Skeletal muscle tissue (tissue), 4 donors: ENCODE data around the gene CDKAL1. TPM values are rescaled to one million over a fixed set of nuclear protein-coding genes. Genes with fewer than 3 reads are reported as not detected.
"Not testable (repeated sequence)": the region's sequence is repeated elsewhere in the genome, so short reads cannot be mapped to it uniquely, and the experiment has no call there.

Experiments
- H3K27ac ChIP-seq: one replicate; pipeline ENCODE4 v1.7.0; 2013; ENCODE audit warnings: mild to moderate bottlenecking, low read depth, low read length, inconsistent platforms
- H3K27me3 ChIP-seq, 3 donors: one replicate each; pipeline ENCODE4 v1.7.0; 2013; ENCODE audit warnings: low read length in 3 of 3; ENCODE audit not compliant: control insufficient read depth in 3 of 3, insufficient read depth in 3 of 3
- H3K36me3 ChIP-seq, 3 donors: one replicate each; pipeline ENCODE4 v1.7.0; 2013; ENCODE audit warnings: low read length in 3 of 3; ENCODE audit not compliant: control insufficient read depth in 3 of 3, insufficient read depth in 3 of 3
- H3K4me1 ChIP-seq, 3 donors: one replicate each; pipeline ENCODE4 v1.7.0; 2013; ENCODE audit warnings: low read length in 3 of 3, mild to moderate bottlenecking in 3 of 3; ENCODE audit not compliant: control insufficient read depth in 3 of 3, insufficient read depth in 3 of 3
- H3K4me3 ChIP-seq, 3 donors: one replicate each; pipeline ENCODE4 v1.7.0; 2013; ENCODE audit warnings: low read length in 3 of 3
- H3K9ac ChIP-seq, 3 donors: one replicate each; pipeline ENCODE4 v1.7.0; 2013; ENCODE audit warnings: low read length in 3 of 3, mild to moderate bottlenecking in 3 of 3, moderate library complexity in 2 of 3, low read depth in 1 of 3
- H3K9me3 ChIP-seq, 3 donors: one replicate each; pipeline ENCODE4 v1.7.0; 2013; ENCODE audit warnings: low read length in 3 of 3; ENCODE audit not compliant: control insufficient read depth in 3 of 3
- total RNA-seq: library from RNA; depleted of rRNA; stranded (reverse); fragments of >200 nt; gene quantifications from one replicate; pipeline ENCODE4 v1.2.3, GENCODE V29; 2014
- donor health status: Osteomylitis.

The CDKAL1 gene
- total RNA-seq, 1 donor from 2014 or later, result 42.8 TPM

GRCh38 chr6:20718705-20719653 is 184.7 kb downstream of the CDKAL1 start:
- Histone ChIP-seq H3K4me3 (no peak overlapping the region), H3K27me3 (no peaks in the 10 kb centered on the region), H3K36me3 (peaks cover 0 to 2% (median 0%) of the 10 kb centered on the region in 3 donors), H3K4me1 (peaks cover 0 to 6% (median 0%) of the 10 kb centered on the region in 3 donors), H3K9ac (no peak overlapping the region), H3K9me3 (no peaks in the 10 kb centered on the region), H3K27ac (no peak overlapping the region)

- Histone ChIP-seq H3K9me3 (no peaks in the 10 kb centered on the region), H3K27ac (no peak overlapping the region), H3K27me3 (no peaks in the 10 kb centered on the region), H3K4me3 (no peak overlapping the region), H3K4me1 (peaks cover 0 to 6% (median 0%) of the 10 kb centered on the region in 3 donors), H3K9ac (no peak overlapping the region), H3K36me3 (peaks cover 0 to 2% (median 0%) of the 10 kb centered on the region in 3 donors)
Measured at GRCh38 chr6:20719980-20720379, 185.7 kb downstream of the CDKAL1 start.

GRCh38 chr6:20721121-20721520 is 186.9 kb downstream of the CDKAL1 start:
- not testable (repeated sequence) for H3K36me3 ChIP-seq, H3K9me3 ChIP-seq, H3K9ac ChIP-seq, H3K4me3 ChIP-seq, H3K27ac ChIP-seq, H3K4me1 ChIP-seq, H3K27me3 ChIP-seq

- no peak overlapping the region for H3K9ac ChIP-seq
- no peaks in the 10 kb centered on the region for H3K27me3 ChIP-seq
- peaks cover 0 to 2% (median 0%) of the 10 kb centered on the region in 3 donors for H3K36me3 ChIP-seq
- no peak overlapping the region for H3K27ac ChIP-seq
- H3K4me3 ChIP-seq, result no peak overlapping the region
- no peaks in the 10 kb centered on the region for H3K4me1 ChIP-seq
- H3K9me3 ChIP-seq, result no peaks in the 10 kb centered on the region
Measured at GRCh38 chr6:20722455-20722854, 188.2 kb downstream of the CDKAL1 start.

GRCh38 chr6:20723236-20723635 is 189.0 kb downstream of the CDKAL1 start:
- no peaks in the 10 kb centered on the region for H3K27me3 ChIP-seq
- H3K4me3 ChIP-seq, result no peak overlapping the region
- H3K36me3 ChIP-seq, result peaks cover 0 to 2% (median 0%) of the 10 kb centered on the region in 3 donors
- H3K9me3 ChIP-seq, result no peaks in the 10 kb centered on the region
- no peak overlapping the region for H3K9ac ChIP-seq
- no peak overlapping the region for H3K27ac ChIP-seq
- no peaks in the 10 kb centered on the region for H3K4me1 ChIP-seq

GRCh38 chr6:20724443-20725190 is 190.4 kb downstream of the CDKAL1 start:
- H3K27ac ChIP-seq, result no peak overlapping the region
- no peaks in the 10 kb centered on the region for H3K27me3 ChIP-seq
- H3K9ac ChIP-seq, result no peak overlapping the region
- H3K9me3 ChIP-seq, result no peaks in the 10 kb centered on the region
- no peak overlapping the region for H3K4me3 ChIP-seq
- peaks cover 0 to 2% (median 1%) of the 10 kb centered on the region in 3 donors for H3K4me1 ChIP-seq
- peaks cover 0 to 2% (median 0%) of the 10 kb centered on the region in 3 donors for H3K36me3 ChIP-seq

- H3K27ac ChIP-seq, H3K4me1 ChIP-seq, H3K4me3 ChIP-seq, H3K9me3 ChIP-seq, H3K27me3 ChIP-seq, H3K9ac ChIP-seq, H3K36me3 ChIP-seq: not testable (repeated sequence)
Measured at GRCh38 chr6:20725235-20725634, 191.0 kb downstream of the CDKAL1 start.

GRCh38 chr6:20729086-20729485 is 194.8 kb downstream of the CDKAL1 start:
- H3K27ac ChIP-seq, result no peak overlapping the region
- H3K27me3 ChIP-seq, result no peaks in the 10 kb centered on the region
- H3K4me3 ChIP-seq, result no peak overlapping the region
- no peak overlapping the region for H3K9ac ChIP-seq
- H3K9me3 ChIP-seq, result no peaks in the 10 kb centered on the region
- peaks cover 3 to 24% (median 13%) of the 10 kb centered on the region in 3 donors for H3K4me1 ChIP-seq
- no peaks in the 10 kb centered on the region for H3K36me3 ChIP-seq

- not testable (repeated sequence) for H3K9ac ChIP-seq, H3K36me3 ChIP-seq, H3K9me3 ChIP-seq, H3K27me3 ChIP-seq
- Histone ChIP-seq H3K27ac (peak overlapping the region; percentile 50), H3K4me3 (peak overlapping the region in 2 of 3 donors; percentile 25 to 28), H3K4me1 (peaks cover 3 to 24% (median 13%) of the 10 kb centered on the region in 3 donors)
Measured at GRCh38 chr6:20732362-20732761, 198.1 kb downstream of the CDKAL1 start.

- Histone ChIP-seq H3K27ac (peak overlapping the region; percentile 50), H3K9me3 (no peaks in the 10 kb centered on the region), H3K4me3 (peak overlapping the region in 2 of 3 donors; percentile 26 to 28), H3K9ac (no peak overlapping the region), H3K27me3 (no peaks in the 10 kb centered on the region), H3K4me1 (peaks cover 3 to 24% (median 13%) of the 10 kb centered on the region in 3 donors), H3K36me3 (no peaks in the 10 kb centered on the region)
Measured at GRCh38 chr6:20732896-20733295, 198.6 kb downstream of the CDKAL1 start.
